HG03097 (cell line): ENCODE results near the gene SERTAD3.
"Not testable (repeated sequence)": the region's sequence is repeated elsewhere in the genome, so short reads cannot be mapped to it uniquely, and the experiment has no call there.

ENCODE experiments used
- ATAC-seq: cut with Tn5 transposase; IDR thresholded peaks from one replicate; pipeline ENCODE4 v1.9.1; 2021; ENCODE audit not compliant: unreplicated experiment, low FRiP score

The SERTAD3 gene

DNA sequence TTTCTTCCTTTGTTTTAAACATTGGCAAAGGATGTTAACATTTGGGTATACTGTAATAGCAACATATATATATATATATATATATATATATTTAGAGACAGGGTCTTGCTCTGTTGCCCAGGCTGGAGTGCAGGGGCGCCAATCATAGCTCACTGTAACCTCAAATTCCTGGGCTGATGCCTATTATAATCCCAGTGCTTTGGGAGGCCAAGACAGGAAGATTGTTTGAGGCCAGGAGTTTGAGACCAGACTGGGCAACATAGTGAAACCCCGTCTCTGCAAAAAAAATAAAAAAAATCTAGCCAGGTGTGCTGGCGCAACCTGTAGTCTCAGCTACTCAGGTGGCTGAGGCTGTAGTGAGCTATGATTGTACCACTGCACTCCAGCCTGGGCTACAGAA lies 16.1 kb upstream of the SERTAD3 start:
- ATAC-seq = no peak

GRCh38 chr19:40458597-40458974 lies 14.5 kb upstream of the SERTAD3 start:
- no peak for ATAC-seq

DNA sequence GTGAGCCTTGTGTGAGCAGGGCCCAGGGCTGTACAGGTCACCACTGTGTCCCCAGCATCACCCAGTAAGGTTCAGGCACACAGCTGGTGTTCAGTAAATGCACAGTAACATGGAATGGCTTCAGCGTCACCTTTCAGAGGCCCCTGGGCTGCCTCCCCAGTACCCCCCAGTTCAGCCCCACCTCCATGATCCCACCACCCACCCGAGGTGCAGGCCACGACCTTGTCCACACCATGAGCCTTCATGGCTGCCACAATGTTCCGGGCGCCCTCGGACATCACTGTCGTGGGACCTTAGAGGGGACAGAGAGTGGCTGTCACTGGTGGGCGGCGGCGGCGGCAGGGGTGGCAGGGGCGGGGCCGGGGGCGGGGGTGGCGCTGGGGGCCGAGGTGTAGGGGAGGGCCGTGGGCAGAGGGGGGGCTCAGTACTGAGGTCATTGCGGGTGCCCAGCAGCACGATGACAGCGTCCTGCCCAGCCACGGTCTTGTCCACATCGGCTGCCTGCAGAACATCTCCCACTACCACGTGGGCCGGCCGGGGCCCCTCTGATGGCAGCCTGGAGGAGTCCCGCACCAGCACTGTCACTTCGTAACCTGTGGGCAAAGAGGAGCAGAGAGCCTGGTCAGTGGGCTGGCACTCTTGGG lies 13.9 kb upstream of the SERTAD3 start:
- ATAC-seq = no peak

- ATAC-seq = no peak
Observed at GRCh38 chr19:40457048-40457447, 12.9 kb upstream of the SERTAD3 start.

DNA sequence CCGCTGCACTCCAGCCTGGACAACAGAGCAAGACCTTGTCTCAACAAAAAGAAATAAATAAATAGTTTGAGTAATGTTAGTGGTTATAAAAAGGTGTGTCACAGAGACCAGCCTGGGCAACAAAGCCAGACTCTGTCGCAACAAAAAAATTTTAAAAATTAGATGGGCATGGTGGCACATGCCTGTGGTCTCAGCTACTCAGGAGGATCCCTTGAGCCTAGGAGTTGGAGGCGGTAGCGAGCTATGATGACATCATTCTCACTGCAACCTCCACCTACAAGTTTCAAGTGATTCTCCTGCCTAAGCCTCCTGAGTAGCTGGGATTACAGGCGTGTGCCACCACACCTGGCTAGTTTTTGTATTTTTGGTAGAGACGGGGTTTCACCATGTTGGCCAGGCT lies 9.8 kb upstream of the SERTAD3 start:
- ATAC-seq = not testable (repeated sequence)

- ATAC-seq = no peak
Observed at GRCh38 chr19:40453151-40453735, 9.1 kb upstream of the SERTAD3 start.

DNA sequence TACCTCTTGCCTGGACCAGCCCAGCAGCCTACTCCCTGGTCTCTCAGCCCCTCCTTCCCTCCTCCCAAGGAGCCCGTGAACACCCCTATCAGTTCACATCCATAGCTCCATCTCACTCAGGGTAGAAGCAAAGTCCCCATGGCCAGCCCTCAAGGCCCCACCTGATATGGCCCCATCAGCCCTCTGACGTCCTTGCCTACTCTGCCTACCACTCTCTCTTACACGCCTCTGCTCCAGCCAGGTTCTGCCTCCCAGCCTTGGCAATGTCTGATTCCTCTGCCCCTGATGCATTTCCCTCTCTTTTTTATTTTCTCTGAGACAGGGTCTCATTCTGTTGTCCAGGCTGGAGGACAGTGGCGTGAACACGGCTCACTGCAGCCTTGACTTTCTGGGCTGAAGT lies 7.9 kb upstream of the SERTAD3 start:
- ATAC-seq = no peak

GRCh38 chr19:40450664-40451063 lies 6.5 kb upstream of the SERTAD3 start:
- ATAC-seq = no peak

- no peak for ATAC-seq
Observed at GRCh38 chr19:40449506-40449905, 5.4 kb upstream of the SERTAD3 start.

GRCh38 chr19:40446263-40446784 lies 2.2 kb upstream of the SERTAD3 start:
- no peak for ATAC-seq

GRCh38 chr19:40445780-40446262 lies 1.7 kb upstream of the SERTAD3 start:
- ATAC-seq = no peak

DNA sequence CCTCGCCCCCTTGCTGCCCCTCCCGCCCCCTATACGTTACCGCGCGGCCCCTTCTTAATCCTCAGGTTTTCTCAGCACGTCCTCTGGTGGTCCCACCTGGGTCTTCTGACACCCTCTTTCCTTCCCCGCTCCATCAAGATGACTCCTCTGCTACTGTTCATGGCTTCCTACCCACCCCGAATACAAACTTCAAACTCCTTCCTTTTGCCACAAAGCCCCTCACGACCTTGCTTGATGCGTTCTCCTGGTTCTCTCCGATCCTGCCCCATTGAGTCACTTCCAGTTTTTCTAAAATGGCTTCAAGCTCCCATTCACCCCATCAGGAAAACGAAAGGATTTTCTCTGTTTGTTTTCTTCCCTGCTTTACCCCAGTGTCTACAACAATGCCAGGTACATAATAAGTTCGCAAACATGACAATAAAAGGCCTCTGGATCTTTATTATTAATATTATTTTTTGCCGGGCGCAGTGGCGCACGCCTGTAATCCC lies 734 bp upstream of the SERTAD3 start:
- ATAC-seq = no peak

- peak; percentile 69 for ATAC-seq
Observed at GRCh38 chr19:40443131-40443999, 770 bp downstream of the SERTAD3 start.

- ATAC-seq = no peak
Observed at GRCh38 chr19:40442328-40443130, 1.6 kb downstream of the SERTAD3 start.

DNA sequence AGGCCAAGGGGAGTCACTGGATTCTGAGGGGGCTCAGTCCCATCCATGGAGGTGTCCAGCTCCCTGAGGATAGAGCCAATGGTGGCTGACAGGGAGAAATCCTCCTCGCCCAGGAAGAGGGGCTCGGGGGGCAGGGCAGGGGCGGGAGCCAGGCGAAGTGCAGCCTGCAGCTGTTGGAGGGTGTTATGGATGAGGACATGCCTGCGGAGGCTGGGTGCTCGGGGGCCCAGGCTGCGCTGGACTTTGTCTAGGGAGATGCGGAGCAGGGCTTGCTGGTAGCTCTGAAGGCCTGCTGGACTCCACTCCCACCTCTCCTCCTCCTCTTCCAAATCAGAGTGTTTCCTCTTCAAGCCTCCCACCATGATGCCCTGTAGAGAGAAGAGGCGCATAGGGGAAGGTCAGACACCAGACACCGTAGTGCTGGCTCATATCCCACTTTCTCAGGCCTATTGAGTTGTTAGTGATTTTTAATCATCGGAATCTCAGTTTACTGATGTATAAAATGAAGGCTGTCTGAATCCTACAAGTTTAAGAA lies 2.3 kb downstream of the SERTAD3 start:
- no peak for ATAC-seq

DNA sequence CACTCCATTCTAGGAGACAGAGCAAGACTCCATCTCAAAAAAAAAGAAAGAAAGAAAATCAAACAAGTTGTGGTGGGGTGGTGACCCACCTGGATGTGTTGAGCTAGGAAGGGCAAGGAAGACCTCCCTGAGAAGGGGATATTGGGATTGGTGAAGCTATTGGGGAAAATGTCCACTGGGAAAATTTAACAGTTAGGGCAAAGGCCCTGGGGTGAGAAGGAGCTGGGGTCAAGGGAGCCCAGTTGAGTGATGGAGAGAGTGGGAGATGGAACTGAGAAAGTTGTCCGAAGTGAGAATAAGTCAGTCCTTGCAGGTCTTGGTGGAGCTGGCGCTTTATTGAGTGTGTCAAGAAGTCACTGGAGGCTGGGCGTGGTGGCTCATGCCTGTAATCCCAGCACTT lies 5.9 kb downstream of the SERTAD3 start:
- no peak for ATAC-seq

GRCh38 chr19:40433391-40434216 lies 10.5 kb downstream of the SERTAD3 start:
- ATAC-seq = peak; percentile 56

DNA sequence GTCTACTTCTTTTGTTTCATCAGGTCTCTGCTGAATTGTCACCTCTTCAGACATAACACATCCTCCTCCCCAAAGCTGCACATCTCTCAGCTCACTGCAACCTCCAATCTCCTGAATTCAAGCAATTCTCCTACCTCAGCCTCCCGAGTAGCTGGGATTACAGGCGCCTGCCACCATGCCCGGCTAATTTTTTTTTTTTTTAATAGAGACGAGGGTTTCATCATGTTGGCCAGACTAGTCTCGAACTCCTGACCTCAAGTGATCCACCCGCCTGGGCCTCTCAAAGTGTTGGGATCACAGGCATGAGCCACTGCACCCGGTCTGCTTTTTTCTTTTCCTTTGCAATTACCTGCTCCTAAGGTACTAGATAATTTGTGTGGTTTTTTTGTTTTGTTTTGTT lies 11.4 kb downstream of the SERTAD3 start:
- ATAC-seq = not testable (repeated sequence)

GRCh38 chr19:40431698-40432097 lies 12.4 kb downstream of the SERTAD3 start:
- ATAC-seq = no peak
